GM12878 (cell line): ENCODE data around the gene DUSP8. TPM values are rescaled to one million over a fixed set of nuclear protein-coding genes. Genes with fewer than 3 reads are reported as not detected.

ENCODE experiments used
- EP300 ChIP-seq, 2 experiments: fragments of 150-350 bp in 1 of 2; IDR thresholded peaks; 2 replicates each; pipeline ENCODE4 v1.6.1; 2011 to 2012; ENCODE audit warnings: low read depth in 2 of 2, low read length in 2 of 2, borderline replicate concordance in 1 of 2, improper control_type of control experiment in 1 of 2, inconsistent platforms in 1 of 2; ENCODE audit not compliant: control insufficient read depth in 1 of 2
- IKZF1 ChIP-seq: fragments of 450-650 bp; conservative IDR thresholded peaks from 2 replicates; pipeline ENCODE4 v1.6.1; 2017; ENCODE audit warnings: antibody characterized with exemption, mild to moderate bottlenecking
- TCF12 ChIP-seq: IDR thresholded peaks from 2 replicates; pipeline ENCODE4 v1.6.1; 2011; ENCODE audit warnings: low read depth, mild to moderate bottlenecking, low read length
- ZNF207 ChIP-seq: fragments of 450-650 bp; IDR thresholded peaks from 2 replicates; pipeline ENCODE4 v1.6.1; 2014; ENCODE audit warnings: antibody characterized with exemption, mild to moderate bottlenecking, borderline replicate concordance
- polyA plus RNA-seq, 11 experiments: library from polyadenylated mRNA; depleted of rRNA in 4 of 11; unstranded in 6 of 11; stranded (reverse) in 5 of 11; fragments of >200 nt; fragmentation: Nextera tagmentation in 4 of 11; fragmentation: Illumina TruSeq in 1 of 11; extraction: Ambion mirVana in 4 of 11; extraction: Trizol in 1 of 11; gene quantifications; 1 replicate in 1 of 11; 2 replicates in 10 of 11; pipeline versions ENCODE4 v1.2.1 to v1.2.3, GENCODE V29; 2011 to 2016; ENCODE audit warnings: inconsistent platforms in 2 of 11, missing spikeins in 2 of 11, low read depth in 1 of 11
- total RNA-seq, 4 experiments: library from RNA; depleted of rRNA in 3 of 4; stranded (reverse); fragments of >200 nt in 3 of 4; fragmentation: Illumina TruSeq in 1 of 4; extraction: Trizol in 1 of 4; gene quantifications; 2 replicates each; pipeline versions ENCODE4 v1.2.1 to v1.2.3, GENCODE V29; 2013 to 2021
- TF ChIP-seq, protein P1 (sequence below): fragments of 450-650 bp; IDR thresholded peaks from 2 replicates; pipeline ENCODE4 v1.6.1; 2017; ENCODE audit warnings: mild to moderate bottlenecking, moderate library complexity
- TF ChIP-seq, protein P2 (sequence below): fragments of 450-650 bp; IDR thresholded peaks from 2 replicates; pipeline ENCODE4 v1.6.1; 2016; ENCODE audit warnings: mild to moderate bottlenecking, moderate library complexity, borderline replicate concordance
- TF ChIP-seq, protein P3 (sequence below): fragments of 450-650 bp; IDR thresholded peaks from 2 replicates; pipeline ENCODE4 v1.6.1; 2017; ENCODE audit warnings: mild to moderate bottlenecking

The DUSP8 gene
- total and polyA plus RNA-seq, 10 of the 15 experiments (the other 5 are each of a cell fraction or from before 2014, with no cell fraction given), result 0.04 to 1.7 (median 0.26) TPM; not detected in 6

DNA sequence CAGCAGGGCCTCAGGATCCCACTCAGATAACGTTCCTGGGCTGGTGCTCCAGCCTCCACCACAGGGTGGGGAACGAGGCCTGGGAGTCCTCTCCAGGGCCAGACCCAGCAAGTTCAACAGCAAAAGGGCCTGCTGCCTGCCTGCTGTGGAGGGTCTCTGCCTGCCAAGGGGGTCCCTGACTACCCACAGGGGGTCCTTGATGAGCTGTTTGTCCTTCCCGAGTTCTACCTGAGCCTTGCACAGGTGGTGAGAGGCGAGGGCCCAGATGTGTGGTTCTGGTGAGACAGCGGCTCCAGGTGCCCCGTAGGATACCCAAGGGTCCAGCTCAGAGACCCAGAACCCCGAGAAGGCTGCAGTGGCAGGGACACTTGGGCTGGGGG lies 4.4 kb downstream of the DUSP8 start (continued):
- TF ChIP-seq, protein P1, sequence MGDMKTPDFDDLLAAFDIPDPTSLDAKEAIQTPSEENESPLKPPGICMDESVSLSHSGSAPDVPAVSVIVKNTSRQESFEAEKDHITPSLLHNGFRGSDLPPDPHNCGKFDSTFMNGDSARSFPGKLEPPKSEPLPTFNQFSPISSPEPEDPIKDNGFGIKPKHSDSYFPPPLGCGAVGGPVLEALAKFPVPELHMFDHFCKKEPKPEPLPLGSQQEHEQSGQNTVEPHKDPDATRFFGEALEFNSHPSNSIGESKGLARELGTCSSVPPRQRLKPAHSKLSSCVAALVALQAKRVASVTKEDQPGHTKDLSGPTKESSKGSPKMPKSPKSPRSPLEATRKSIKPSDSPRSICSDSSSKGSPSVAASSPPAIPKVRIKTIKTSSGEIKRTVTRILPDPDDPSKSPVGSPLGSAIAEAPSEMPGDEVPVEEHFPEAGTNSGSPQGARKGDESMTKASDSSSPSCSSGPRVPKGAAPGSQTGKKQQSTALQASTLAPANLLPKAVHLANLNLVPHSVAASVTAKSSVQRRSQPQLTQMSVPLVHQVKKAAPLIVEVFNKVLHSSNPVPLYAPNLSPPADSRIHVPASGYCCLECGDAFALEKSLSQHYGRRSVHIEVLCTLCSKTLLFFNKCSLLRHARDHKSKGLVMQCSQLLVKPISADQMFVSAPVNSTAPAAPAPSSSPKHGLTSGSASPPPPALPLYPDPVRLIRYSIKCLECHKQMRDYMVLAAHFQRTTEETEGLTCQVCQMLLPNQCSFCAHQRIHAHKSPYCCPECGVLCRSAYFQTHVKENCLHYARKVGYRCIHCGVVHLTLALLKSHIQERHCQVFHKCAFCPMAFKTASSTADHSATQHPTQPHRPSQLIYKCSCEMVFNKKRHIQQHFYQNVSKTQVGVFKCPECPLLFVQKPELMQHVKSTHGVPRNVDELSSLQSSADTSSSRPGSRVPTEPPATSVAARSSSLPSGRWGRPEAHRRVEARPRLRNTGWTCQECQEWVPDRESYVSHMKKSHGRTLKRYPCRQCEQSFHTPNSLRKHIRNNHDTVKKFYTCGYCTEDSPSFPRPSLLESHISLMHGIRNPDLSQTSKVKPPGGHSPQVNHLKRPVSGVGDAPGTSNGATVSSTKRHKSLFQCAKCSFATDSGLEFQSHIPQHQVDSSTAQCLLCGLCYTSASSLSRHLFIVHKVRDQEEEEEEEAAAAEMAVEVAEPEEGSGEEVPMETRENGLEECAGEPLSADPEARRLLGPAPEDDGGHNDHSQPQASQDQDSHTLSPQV, result no peak
- no peak for TF ChIP-seq EP300 (IDR thresholded peaks at IDR 0.05; ENCODE audit: borderline replicate concordance in 1 of 2, control insufficient read depth in 1 of 2, low read depth in 2 of 2, low read length in 2 of 2)
- TF ChIP-seq, protein P2, sequence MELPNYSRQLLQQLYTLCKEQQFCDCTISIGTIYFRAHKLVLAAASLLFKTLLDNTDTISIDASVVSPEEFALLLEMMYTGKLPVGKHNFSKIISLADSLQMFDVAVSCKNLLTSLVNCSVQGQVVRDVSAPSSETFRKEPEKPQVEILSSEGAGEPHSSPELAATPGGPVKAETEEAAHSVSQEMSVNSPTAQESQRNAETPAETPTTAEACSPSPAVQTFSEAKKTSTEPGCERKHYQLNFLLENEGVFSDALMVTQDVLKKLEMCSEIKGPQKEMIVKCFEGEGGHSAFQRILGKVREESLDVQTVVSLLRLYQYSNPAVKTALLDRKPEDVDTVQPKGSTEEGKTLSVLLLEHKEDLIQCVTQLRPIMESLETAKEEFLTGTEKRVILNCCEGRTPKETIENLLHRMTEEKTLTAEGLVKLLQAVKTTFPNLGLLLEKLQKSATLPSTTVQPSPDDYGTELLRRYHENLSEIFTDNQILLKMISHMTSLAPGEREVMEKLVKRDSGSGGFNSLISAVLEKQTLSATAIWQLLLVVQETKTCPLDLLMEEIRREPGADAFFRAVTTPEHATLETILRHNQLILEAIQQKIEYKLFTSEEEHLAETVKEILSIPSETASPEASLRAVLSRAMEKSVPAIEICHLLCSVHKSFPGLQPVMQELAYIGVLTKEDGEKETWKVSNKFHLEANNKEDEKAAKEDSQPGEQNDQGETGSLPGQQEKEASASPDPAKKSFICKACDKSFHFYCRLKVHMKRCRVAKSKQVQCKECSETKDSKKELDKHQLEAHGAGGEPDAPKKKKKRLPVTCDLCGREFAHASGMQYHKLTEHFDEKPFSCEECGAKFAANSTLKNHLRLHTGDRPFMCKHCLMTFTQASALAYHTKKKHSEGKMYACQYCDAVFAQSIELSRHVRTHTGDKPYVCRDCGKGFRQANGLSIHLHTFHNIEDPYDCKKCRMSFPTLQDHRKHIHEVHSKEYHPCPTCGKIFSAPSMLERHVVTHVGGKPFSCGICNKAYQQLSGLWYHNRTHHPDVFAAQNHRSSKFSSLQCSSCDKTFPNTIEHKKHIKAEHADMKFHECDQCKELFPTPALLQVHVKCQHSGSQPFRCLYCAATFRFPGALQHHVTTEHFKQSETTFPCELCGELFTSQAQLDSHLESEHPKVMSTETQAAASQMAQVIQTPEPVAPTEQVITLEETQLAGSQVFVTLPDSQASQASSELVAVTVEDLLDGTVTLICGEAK, result no peak
- TF ChIP-seq TCF12, result no peak
- TF ChIP-seq IKZF1, result no peak
- TF ChIP-seq, protein P3, sequence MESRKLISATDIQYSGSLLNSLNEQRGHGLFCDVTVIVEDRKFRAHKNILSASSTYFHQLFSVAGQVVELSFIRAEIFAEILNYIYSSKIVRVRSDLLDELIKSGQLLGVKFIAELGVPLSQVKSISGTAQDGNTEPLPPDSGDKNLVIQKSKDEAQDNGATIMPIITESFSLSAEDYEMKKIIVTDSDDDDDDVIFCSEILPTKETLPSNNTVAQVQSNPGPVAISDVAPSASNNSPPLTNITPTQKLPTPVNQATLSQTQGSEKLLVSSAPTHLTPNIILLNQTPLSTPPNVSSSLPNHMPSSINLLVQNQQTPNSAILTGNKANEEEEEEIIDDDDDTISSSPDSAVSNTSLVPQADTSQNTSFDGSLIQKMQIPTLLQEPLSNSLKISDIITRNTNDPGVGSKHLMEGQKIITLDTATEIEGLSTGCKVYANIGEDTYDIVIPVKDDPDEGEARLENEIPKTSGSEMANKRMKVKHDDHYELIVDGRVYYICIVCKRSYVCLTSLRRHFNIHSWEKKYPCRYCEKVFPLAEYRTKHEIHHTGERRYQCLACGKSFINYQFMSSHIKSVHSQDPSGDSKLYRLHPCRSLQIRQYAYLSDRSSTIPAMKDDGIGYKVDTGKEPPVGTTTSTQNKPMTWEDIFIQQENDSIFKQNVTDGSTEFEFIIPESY, result no peak
- TF ChIP-seq ZNF207, result no peak
